Measurements from ENCODE around the gene USP22. TPM values are rescaled to one million over a fixed set of nuclear protein-coding genes. Genes with fewer than 3 reads are reported as not detected.

The USP22 gene
- total RNA-seq, 1 donor from 2014 or later, result 192 TPM

- Histone ChIP-seq H3K4me1 (peaks cover 9% of the 10 kb centered on the region), H3K79me2 (ENCODE audit: low read depth) (no peaks in the 10 kb centered on the region), H3K4me3 (no peak overlapping the region), H3K27me3 (no peaks in the 10 kb centered on the region), H2AFZ (replicated peaks) (no peak overlapping the region), H3K36me3 (peaks cover 2% of the 10 kb centered on the region), H4K20me1 (ENCODE audit: low read depth) (peaks cover 15% of the 10 kb centered on the region), H3K9me3 (ENCODE audit: low read depth) (no peaks in the 10 kb centered on the region), H3K27ac (no peak overlapping the region), H3F3A (ENCODE audit: low read depth) (no peaks in the 10 kb centered on the region), H3K9ac (no peak overlapping the region), H3K4me2 (no peak overlapping the region)
- H3K4me1 Mint-ChIP-seq, result peaks cover 38% of the 10 kb centered on the region
- H3K27ac Mint-ChIP-seq, result peak overlapping the region; percentile 74
- no peak for DNase-seq (ENCODE audit: low spot score)
- H3K4me3 Mint-ChIP-seq, result no peak overlapping the region
- H3K27me3 Mint-ChIP-seq (ENCODE audit: insufficient read depth, low read depth), result peaks cover 2% of the 10 kb centered on the region
- peaks cover 56% of the 10 kb centered on the region for H3K36me3 Mint-ChIP-seq
- TF ChIP-seq EZH2phosphoT487 (IDR thresholded peaks at IDR 0.05) (no peak), EZH2 (IDR thresholded peaks at IDR 0.05) (no peak), CTCF (IDR thresholded peaks at IDR 0.05) (no peak)
- no peaks in the 10 kb centered on the region for H3K9me3 Mint-ChIP-seq
Observed at GRCh38 chr17:20967776-20968175, 75.0 kb downstream of the USP22 start.

DNA sequence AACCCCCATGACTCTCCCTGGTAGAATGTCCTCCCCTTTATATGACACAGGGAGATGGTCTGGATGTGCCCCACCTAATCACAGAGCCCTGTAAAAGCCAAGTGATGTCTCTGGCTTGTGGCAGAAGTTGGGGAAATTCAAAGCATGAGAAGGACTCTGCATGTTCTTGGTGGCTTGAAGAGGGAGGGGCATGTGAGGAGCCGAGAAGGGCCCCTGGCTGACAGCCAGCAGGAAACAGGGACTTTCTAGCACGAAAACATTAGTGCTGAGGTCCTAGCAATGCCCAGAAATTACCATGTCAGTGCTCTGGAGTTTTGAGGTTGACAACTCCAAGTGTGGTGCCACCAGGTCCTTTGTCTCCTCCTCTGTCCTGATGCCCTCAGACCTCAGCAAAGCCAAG lies 75.9 kb downstream of the USP22 start:
- H3K9me3 Mint-ChIP-seq, result no peaks in the 10 kb centered on the region
- Histone ChIP-seq H3K27me3 (no peaks in the 10 kb centered on the region), H3K4me1 (peaks cover 9% of the 10 kb centered on the region), H3K36me3 (peaks cover 2% of the 10 kb centered on the region), H3K9me3 (ENCODE audit: low read depth) (no peaks in the 10 kb centered on the region), H3K9ac (no peak overlapping the region), H3F3A (ENCODE audit: low read depth) (no peaks in the 10 kb centered on the region), H3K79me2 (ENCODE audit: low read depth) (no peaks in the 10 kb centered on the region), H4K20me1 (ENCODE audit: low read depth) (peaks cover 15% of the 10 kb centered on the region), H2AFZ (replicated peaks) (no peak overlapping the region), H3K4me3 (no peak overlapping the region), H3K27ac (no peak overlapping the region), H3K4me2 (no peak overlapping the region)
- TF ChIP-seq CTCF (IDR thresholded peaks at IDR 0.05), result no peak
- no peak for TF ChIP-seq EZH2phosphoT487 (IDR thresholded peaks at IDR 0.05)
- no peak for TF ChIP-seq EZH2 (IDR thresholded peaks at IDR 0.05)
- no peak for DNase-seq (ENCODE audit: low spot score)
- peaks cover 60% of the 10 kb centered on the region for H3K36me3 Mint-ChIP-seq
- peak overlapping the region; percentile 71 for H3K27ac Mint-ChIP-seq
- H3K4me1 Mint-ChIP-seq, result peaks cover 39% of the 10 kb centered on the region
- peaks cover 3% of the 10 kb centered on the region for H3K27me3 Mint-ChIP-seq (ENCODE audit: insufficient read depth, low read depth)
- no peak overlapping the region for H3K4me3 Mint-ChIP-seq

DNA sequence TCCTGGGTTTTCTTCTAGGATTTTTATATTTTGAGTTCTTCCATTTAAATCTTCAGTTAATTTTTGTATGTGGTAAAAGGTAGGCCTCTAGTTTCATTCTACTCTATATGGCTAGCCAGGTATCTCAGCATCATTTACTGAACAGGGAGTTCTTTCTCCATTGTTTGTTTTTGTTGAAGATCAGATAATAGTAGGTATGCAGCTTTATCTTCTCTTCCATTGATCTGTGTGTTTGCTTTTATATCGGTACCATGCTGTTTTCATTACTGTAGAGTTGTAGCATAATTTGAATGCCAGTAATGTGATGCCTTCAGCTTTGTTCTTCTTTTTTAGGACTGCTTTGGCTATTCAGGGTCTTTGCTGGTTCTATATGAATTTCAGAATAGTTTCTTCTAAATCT lies 77.3 kb downstream of the USP22 start:
- DNase-seq (ENCODE audit: low spot score), result no peak
- H2AFZ ChIP-seq (replicated peaks), result no peak overlapping the region
- no peak overlapping the region for H3K9ac ChIP-seq
- TF ChIP-seq CTCF (IDR thresholded peaks at IDR 0.05) (no peak), EZH2phosphoT487 (IDR thresholded peaks at IDR 0.05) (no peak), EZH2 (IDR thresholded peaks at IDR 0.05) (no peak)
- H4K20me1 ChIP-seq (ENCODE audit: low read depth), result peaks cover 20% of the 10 kb centered on the region
- peaks cover 46% of the 10 kb centered on the region for H3K4me1 Mint-ChIP-seq
- no peaks in the 10 kb centered on the region for H3K27me3 ChIP-seq
- H3K27ac ChIP-seq, result no peak overlapping the region
- peaks cover 5% of the 10 kb centered on the region for H3F3A ChIP-seq (ENCODE audit: low read depth)
- H3K4me2 ChIP-seq, result no peak overlapping the region
- peaks cover 59% of the 10 kb centered on the region for H3K36me3 Mint-ChIP-seq
- H3K27ac Mint-ChIP-seq, result no peak overlapping the region
- no peak overlapping the region for H3K4me3 Mint-ChIP-seq
- peaks cover 9% of the 10 kb centered on the region for H3K4me1 ChIP-seq
- peaks cover 6% of the 10 kb centered on the region for H3K27me3 Mint-ChIP-seq (ENCODE audit: insufficient read depth, low read depth)
- no peaks in the 10 kb centered on the region for H3K9me3 Mint-ChIP-seq
- no peak overlapping the region for H3K4me3 ChIP-seq
- peaks cover 2% of the 10 kb centered on the region for H3K36me3 ChIP-seq
- H3K9me3 ChIP-seq (ENCODE audit: low read depth), result no peaks in the 10 kb centered on the region
- H3K79me2 ChIP-seq (ENCODE audit: low read depth), result no peaks in the 10 kb centered on the region

Data from neural progenitor cell (in vitro differentiated cells).